Measurements from ENCODE around the gene ZC3H6. TPM values are rescaled to one million over a fixed set of nuclear protein-coding genes. Genes with fewer than 3 reads are reported as not detected.

ZC3H6 gene
- total and polyA plus RNA-seq, 2 of the 13 experiments (the other 11 are each of a cell fraction or from before 2014, with no cell fraction given): 0.71 to 0.93 TPM

DNA sequence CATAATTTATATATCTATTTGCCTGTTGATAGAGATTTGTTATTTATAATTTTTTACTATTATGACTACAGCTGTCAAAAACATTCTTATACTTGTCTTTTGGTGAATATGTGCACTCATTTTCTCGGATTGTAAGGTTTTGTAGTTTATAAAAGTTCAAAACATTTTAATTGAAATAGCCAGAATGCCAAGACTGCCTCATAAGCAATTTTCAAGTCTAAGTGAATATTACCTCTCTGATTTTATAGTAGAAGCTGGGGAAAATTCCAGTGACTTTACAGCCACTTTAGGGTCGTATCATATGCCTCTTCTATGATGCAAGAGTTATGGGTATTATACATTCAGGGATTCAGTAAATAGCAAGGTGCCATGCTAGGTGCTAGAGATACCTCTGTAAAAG lies 21.0 kb downstream of the ZC3H6 start:
- DNase-seq (ENCODE audit: low spot score) (no peak), ATAC-seq (no peak), FAIRE-seq (no peak)
- H3K4me1 ChIP-seq (ENCODE audit: insufficient read depth, low read length): 0 out of 2 replicates have a peak, but pooled peaks cover 5% of the 10 kb centered on the region
- no peak overlapping the region for H3K4me2 ChIP-seq (ENCODE audit: low read depth, low read length)
- WGBS (ENCODE audit: low lambda C conversion rate): 45% methylated on average over 2 of the region's 2 CpGs
- H3K9ac ChIP-seq (ENCODE audit: insufficient read depth, low read depth, low read length): no peak overlapping the region
- no peak overlapping the region for H3K27ac ChIP-seq (ENCODE audit: extremely low read length, insufficient read depth, low read length)
- H2AFZ ChIP-seq (ENCODE audit: low read length): no peak overlapping the region
- intact Hi-C loops (cut with micrococcal nuclease; ENCODE audit: unreplicated experiment) (no loop called here), in situ Hi-C loops (cut with HindIII; ENCODE audit: extremely low pct_ligation_motif_present, low pct_unique_long_range_greater_than_20kb) (no loop called here)
- H3K9me3 ChIP-seq (ENCODE audit: low read length): no peaks in the 10 kb centered on the region
- no peak overlapping the region for H3K4me3 ChIP-seq (replicated peaks in 1 of 3; ENCODE audit: insufficient read depth in 1 of 3, low read depth in 2 of 3, low read length in 3 of 3)
- no peaks in the 10 kb centered on the region for H3K79me2 ChIP-seq (ENCODE audit: insufficient read depth, low read length)
- TF ChIP-seq ZNF670 (CRISPR knock-in tag; IDR thresholded peaks at IDR 0.05; ENCODE audit: borderline replicate concordance): no peak
- TF ChIP-seq, protein P1, sequence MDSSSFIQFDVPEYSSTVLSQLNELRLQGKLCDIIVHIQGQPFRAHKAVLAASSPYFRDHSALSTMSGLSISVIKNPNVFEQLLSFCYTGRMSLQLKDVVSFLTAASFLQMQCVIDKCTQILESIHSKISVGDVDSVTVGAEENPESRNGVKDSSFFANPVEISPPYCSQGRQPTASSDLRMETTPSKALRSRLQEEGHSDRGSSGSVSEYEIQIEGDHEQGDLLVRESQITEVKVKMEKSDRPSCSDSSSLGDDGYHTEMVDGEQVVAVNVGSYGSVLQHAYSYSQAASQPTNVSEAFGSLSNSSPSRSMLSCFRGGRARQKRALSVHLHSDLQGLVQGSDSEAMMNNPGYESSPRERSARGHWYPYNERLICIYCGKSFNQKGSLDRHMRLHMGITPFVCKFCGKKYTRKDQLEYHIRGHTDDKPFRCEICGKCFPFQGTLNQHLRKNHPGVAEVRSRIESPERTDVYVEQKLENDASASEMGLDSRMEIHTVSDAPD (CRISPR knock-in tag; IDR thresholded peaks at IDR 0.05): no peak
- TF ChIP-seq HMGA1 (CRISPR knock-in tag; conservative IDR thresholded peaks at IDR 0.05): no peak
- TF ChIP-seq ZNF253 (CRISPR knock-in tag; IDR thresholded peaks at IDR 0.05; ENCODE audit: borderline replicate concordance): no peak
- no peak for TF ChIP-seq CENPX (CRISPR knock-in tag; IDR thresholded peaks at IDR 0.05)
- TF ChIP-seq RFX3 (CRISPR knock-in tag; IDR thresholded peaks at IDR 0.05): no peak
- TF ChIP-seq, protein P2, sequence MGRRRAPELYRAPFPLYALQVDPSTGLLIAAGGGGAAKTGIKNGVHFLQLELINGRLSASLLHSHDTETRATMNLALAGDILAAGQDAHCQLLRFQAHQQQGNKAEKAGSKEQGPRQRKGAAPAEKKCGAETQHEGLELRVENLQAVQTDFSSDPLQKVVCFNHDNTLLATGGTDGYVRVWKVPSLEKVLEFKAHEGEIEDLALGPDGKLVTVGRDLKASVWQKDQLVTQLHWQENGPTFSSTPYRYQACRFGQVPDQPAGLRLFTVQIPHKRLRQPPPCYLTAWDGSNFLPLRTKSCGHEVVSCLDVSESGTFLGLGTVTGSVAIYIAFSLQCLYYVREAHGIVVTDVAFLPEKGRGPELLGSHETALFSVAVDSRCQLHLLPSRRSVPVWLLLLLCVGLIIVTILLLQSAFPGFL (CRISPR knock-in tag; IDR thresholded peaks at IDR 0.05): no peak
- TF ChIP-seq ZNF430 (CRISPR knock-in tag; IDR thresholded peaks at IDR 0.05): no peak
- no peak for TF ChIP-seq CENPT (CRISPR knock-in tag; IDR thresholded peaks at IDR 0.05; ENCODE audit: low read depth)
- peak; percentile 13 to 52; a peak in 2 of 4 replicates for TF ChIP-seq MAFK (conservative IDR thresholded peaks at IDR 0.05 in 1 of 2, IDR thresholded peaks at IDR 0.05 in 1 of 2; ENCODE audit: low read length in 2 of 2)
- TF ChIP-seq ATM (IDR thresholded peaks at IDR 0.05; ENCODE audit: borderline replicate concordance): no peak
- TF ChIP-seq ZNF709 (CRISPR knock-in tag; IDR thresholded peaks at IDR 0.05): no peak
- TF ChIP-seq SALL1 (CRISPR knock-in tag; IDR thresholded peaks at IDR 0.05): no peak
- 0 out of 2 replicates have a peak, but pooled peaks have one; percentile 4 for TF ChIP-seq CEBPB (IDR thresholded peaks at IDR 0.05; ENCODE audit: borderline replicate concordance, low read depth, low read length)
- no peak for TF ChIP-seq EP300 (IDR thresholded peaks at IDR 0.05; ENCODE audit: low read depth in 2 of 2, low read length in 2 of 2)
- TF ChIP-seq EP300 (CRISPR knock-in tag; IDR thresholded peaks at IDR 0.05; ENCODE audit: borderline replicate concordance): no peak
- TF ChIP-seq KDM4B (CRISPR knock-in tag; IDR thresholded peaks at IDR 0.05): no peak
- TF ChIP-seq MAFF (IDR thresholded peaks at IDR 0.05; ENCODE audit: low read depth, low read length): peak; percentile 30; the same call in 1 of the 2 replicates
- TF ChIP-seq SCMH1 (CRISPR knock-in tag; IDR thresholded peaks at IDR 0.05; ENCODE audit: borderline replicate concordance): no peak
- ChIA-PET POLR2A (no interaction called here), CTCF (ENCODE audit: low intra/inter-chr PET ratio, low total read pairs) (no interaction called here)
- no peaks in the 10 kb centered on the region for H4K20me1 ChIP-seq (ENCODE audit: insufficient read depth, low read length)
- H3K27me3 ChIP-seq (ENCODE audit: control insufficient read depth in 1 of 2, insufficient read depth in 2 of 2, low read length in 2 of 2): no peaks in the 10 kb centered on the region
- H3K36me3 ChIP-seq (replicated peaks in 1 of 2; ENCODE audit: control insufficient read depth in 1 of 2, insufficient read depth in 2 of 2, low read length in 2 of 2): no peaks in the 10 kb centered on the region
- no TSS peak for BruUV-seq (replicated peaks)
